NAMALWA (cell line): ENCODE data around the gene YEATS2.

ENCODE experiments used
- DNase-seq: peaks from one replicate; pipeline ENCODE4 v3.0.0-alpha.2; 2015; ENCODE audit warnings: low spot score

The YEATS2 gene

GRCh38 chr3:183812761-183813445 lies 115.3 kb downstream of the YEATS2 start:
- no peak for DNase-seq

GRCh38 chr3:183814240-183814639 lies 116.6 kb downstream of the YEATS2 start:
- no peak for DNase-seq

GRCh38 chr3:183815563-183815940 lies 118.0 kb downstream of the YEATS2 start:
- peak; percentile 56 for DNase-seq

- DNase-seq: peak; percentile 62
These were observed 118.4 kb downstream of the YEATS2 start for GRCh38 chr3:183815951-183816475.

GRCh38 chr3:183816681-183817510 lies 119.3 kb downstream of the YEATS2 start:
- DNase-seq: no peak

GRCh38 chr3:183817639-183818038 lies 120.0 kb downstream of the YEATS2 start:
- DNase-seq: no peak

GRCh38 chr3:183818041-183818620 lies 120.5 kb downstream of the YEATS2 start:
- DNase-seq: no peak

GRCh38 chr3:183818706-183819624 lies 121.4 kb downstream of the YEATS2 start:
- no peak for DNase-seq

- no peak for DNase-seq
These were observed 122.2 kb downstream of the YEATS2 start for GRCh38 chr3:183819831-183820230.

GRCh38 chr3:183822631-183823030 lies 125.0 kb downstream of the YEATS2 start:
- no peak for DNase-seq

- no peak for DNase-seq
These were observed 126.4 kb downstream of the YEATS2 start for GRCh38 chr3:183823963-183824362.

- DNase-seq: no peak
These were observed 127.3 kb downstream of the YEATS2 start for GRCh38 chr3:183824761-183825455.

- DNase-seq: peak; percentile 71
These were observed 128.0 kb downstream of the YEATS2 start, which contains the start of gene MAP6D1 for GRCh38 chr3:183825456-183826161. TSS of gene MAP6D1 (minus strand) at chr3:183825577. CDS start at chr3:183825547, 30 bp downstream.

- DNase-seq: no peak
These were observed 129.1 kb downstream of the YEATS2 start for GRCh38 chr3:183826448-183827250.

- no peak for DNase-seq
These were observed 130.4 kb downstream of the YEATS2 start for GRCh38 chr3:183827809-183828537.

- DNase-seq: no peak
These were observed 130.9 kb downstream of the YEATS2 start for GRCh38 chr3:183828538-183828870.

- DNase-seq: no peak
These were observed 131.9 kb downstream of the YEATS2 start for GRCh38 chr3:183829466-183829865.

GRCh38 chr3:183830187-183830586 lies 132.6 kb downstream of the YEATS2 start:
- DNase-seq: no peak

- DNase-seq: no peak
These were observed 135.9 kb downstream of the YEATS2 start for GRCh38 chr3:183833516-183833915.
